Measurements from ENCODE around the gene BMS1. TPM values are rescaled to one million over a fixed set of nuclear protein-coding genes. Genes with fewer than 3 reads are reported as not detected.
A peak's percentile ranks its signal among the peaks of the same experiment; 100 is the strongest.
"Not testable (repeated sequence)": the region's sequence is repeated elsewhere in the genome, so short reads cannot be mapped to it uniquely, and the experiment has no call there.

BMS1 gene, protein sequence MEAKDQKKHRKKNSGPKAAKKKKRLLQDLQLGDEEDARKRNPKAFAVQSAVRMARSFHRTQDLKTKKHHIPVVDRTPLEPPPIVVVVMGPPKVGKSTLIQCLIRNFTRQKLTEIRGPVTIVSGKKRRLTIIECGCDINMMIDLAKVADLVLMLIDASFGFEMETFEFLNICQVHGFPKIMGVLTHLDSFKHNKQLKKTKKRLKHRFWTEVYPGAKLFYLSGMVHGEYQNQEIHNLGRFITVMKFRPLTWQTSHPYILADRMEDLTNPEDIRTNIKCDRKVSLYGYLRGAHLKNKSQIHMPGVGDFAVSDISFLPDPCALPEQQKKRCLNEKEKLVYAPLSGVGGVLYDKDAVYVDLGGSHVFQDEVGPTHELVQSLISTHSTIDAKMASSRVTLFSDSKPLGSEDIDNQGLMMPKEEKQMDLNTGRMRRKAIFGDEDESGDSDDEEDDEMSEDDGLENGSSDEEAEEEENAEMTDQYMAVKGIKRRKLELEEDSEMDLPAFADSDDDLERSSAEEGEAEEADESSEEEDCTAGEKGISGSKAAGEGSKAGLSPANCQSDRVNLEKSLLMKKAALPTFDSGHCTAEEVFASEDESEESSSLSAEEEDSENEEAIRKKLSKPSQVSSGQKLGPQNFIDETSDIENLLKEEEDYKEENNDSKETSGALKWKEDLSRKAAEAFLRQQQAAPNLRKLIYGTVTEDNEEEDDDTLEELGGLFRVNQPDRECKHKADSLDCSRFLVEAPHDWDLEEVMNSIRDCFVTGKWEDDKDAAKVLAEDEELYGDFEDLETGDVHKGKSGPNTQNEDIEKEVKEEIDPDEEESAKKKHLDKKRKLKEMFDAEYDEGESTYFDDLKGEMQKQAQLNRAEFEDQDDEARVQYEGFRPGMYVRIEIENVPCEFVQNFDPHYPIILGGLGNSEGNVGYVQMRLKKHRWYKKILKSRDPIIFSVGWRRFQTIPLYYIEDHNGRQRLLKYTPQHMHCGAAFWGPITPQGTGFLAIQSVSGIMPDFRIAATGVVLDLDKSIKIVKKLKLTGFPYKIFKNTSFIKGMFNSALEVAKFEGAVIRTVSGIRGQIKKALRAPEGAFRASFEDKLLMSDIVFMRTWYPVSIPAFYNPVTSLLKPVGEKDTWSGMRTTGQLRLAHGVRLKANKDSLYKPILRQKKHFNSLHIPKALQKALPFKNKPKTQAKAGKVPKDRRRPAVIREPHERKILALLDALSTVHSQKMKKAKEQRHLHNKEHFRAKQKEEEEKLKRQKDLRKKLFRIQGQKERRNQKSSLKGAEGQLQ
- 19.9 TPM for total RNA-seq

DNA sequence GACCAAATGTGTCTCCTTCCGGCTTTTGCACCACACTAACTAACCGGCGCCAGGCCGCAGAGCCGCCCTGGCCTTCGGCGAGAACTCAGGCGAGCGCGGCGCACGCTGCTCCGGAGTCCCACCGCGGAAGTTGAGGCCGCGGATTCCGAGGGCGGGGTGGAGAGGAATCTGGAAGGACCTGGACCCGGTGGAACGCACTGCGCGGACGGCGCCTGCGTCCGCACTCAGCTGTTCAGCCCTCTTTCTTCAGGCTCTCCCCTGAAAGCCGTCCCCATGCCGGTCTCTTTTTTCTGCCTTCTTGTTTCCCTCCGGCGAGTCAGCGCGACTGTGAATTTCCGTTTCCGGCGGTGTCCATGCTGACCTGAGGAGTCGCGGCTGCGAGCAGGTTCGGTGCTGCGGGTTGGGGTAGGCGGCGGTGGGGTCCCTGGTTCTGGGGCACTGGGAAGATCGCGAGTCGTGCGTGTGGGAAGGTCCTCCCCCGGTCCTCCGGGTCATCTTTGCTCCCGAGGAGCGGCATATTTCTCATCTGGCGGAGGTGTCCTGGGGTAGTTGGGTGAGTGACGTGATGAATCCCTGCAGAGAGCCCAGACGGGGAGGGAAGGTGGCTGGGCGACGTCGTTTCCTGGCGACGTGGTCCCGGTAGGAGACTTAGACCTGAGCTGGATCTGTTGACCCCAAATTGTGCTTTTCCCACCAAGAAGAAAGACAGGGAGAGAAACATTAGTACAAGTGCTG is at the start of gene BMS1:
Gene BMS1 (plus strand): TSS at position 350 of the 735 bp plus-strand sequence. CDS start 1,600 bp downstream, outside the sequence.
- peak; percentile 97 for DNase-seq

- peak; percentile 20 for DNase-seq
Measured at GRCh38 chr10:42734536-42734935, 48.1 kb upstream of the BMS1 start.

- DNase-seq, result no peak
Measured at GRCh38 chr10:42738679-42739078, 43.9 kb upstream of the BMS1 start.

DNA sequence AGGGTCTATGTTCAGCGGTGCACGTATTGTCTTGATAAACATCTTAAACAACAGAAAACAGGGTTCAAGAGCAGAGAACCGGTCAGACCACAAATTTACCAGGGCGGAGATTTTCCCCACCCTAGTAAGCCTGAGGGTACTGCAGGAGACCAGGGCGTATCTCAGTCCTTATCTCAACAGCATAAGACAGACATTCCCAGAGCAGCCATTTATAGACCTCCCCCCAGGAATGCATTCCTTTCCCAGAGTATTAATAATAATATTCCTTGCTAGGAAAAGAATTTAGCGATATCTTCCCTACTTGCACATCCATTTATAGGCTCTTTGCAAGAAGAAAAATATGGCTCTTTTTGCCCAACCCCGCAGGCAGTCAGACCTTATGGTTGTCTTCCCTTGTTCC is 41.1 kb upstream of the BMS1 start:
- not testable (repeated sequence) for DNase-seq

DNA sequence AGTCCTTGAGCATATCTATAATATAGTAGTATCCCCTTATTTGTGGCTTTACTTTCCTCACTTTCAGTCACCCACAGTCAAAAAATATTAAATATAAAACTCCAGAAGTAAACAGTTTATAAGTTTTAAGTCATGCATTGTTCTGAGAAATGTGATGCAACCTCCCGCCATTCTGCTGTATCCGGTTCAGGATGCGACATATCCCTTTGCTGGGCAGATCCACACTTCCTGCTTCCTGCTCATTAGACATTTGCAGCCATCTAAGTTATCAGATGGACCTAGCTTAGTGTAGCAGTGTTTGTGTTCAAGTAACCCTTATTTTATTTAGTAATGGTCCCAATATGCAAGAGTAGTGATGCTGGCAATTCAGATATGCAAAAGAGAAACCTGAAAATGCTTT is 38.9 kb upstream of the BMS1 start:
- DNase-seq, result no peak

DNA sequence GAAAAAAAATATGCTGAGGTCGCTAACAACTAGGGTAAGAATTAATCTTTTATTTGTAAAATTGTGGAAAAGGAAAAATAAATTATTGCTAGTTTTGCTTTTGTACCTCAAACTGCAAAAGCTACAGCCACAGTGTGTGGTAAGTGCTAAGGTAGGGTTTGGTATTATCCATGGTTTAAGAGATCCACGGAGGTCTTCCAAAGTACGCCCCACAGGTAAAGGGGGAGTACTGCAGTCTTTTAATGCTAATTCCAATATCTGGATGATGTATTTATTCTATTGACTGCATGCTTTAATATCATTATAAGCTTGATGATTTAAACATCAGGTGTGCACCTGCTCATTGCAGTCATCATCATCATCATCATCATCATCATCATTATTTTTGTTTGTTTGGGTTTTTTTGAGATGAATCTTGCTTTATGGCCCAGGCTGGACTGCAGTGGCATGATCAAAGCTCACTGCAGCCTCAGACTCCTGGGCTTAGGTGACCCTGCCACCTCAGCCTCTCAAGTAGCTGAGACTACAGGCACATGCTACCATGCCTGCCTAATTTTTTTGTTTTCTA is 38.4 kb upstream of the BMS1 start:
- no peak for DNase-seq

DNA sequence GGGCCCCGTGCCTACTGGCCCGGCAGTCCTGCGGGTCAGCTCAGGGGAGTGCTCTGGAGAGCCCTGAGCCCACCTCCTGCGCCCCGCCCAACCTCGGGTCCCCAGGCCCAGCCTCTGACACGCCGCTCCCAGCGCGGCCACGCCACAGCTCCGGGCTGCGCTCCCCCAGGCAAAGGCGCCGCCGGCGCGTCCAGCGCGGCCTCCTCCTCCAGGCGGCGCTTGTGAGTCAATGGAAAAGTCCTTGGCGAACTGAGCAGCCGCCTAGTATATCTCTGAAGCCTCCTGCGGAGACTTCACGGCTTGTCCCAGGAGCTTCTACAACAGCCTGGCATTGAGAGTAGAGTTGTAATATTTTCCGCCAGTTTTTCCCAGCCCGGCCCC is 29.5 kb upstream of the BMS1 start:
- peak; percentile 82 for DNase-seq

DNA sequence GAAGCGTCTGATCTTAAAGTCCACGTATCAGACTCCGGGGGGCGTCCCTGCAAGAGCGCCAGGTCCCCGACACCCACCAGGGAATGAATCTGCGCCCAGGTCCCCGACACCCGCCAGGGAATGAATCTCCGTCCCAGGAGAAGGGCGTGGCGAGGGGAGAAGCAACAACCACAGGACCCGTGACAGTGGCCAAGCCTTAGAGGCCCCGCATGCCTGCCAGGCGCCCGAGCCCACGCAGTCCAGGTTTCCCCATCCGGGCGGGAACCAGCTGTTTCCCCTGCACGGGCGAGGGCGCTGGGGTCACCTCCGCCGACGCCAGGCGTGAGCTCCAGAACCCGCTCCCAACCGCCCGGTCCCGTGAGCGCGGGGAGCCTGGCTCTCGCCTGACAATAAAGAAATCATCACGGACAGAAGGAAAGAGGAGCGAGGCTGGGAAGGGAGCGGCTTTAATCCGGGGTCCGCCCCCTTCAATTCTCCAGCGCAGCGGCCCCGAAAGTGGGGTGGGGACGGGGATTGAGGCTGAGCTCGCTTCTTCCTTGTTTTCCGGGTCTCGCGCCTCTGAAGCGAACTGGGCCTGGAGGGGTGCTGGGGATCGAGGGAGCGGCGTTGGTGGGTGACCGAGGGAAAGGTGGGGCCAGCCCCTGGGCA is 29.0 kb upstream of the BMS1 start:
- DNase-seq, result peak; percentile 16

DNA sequence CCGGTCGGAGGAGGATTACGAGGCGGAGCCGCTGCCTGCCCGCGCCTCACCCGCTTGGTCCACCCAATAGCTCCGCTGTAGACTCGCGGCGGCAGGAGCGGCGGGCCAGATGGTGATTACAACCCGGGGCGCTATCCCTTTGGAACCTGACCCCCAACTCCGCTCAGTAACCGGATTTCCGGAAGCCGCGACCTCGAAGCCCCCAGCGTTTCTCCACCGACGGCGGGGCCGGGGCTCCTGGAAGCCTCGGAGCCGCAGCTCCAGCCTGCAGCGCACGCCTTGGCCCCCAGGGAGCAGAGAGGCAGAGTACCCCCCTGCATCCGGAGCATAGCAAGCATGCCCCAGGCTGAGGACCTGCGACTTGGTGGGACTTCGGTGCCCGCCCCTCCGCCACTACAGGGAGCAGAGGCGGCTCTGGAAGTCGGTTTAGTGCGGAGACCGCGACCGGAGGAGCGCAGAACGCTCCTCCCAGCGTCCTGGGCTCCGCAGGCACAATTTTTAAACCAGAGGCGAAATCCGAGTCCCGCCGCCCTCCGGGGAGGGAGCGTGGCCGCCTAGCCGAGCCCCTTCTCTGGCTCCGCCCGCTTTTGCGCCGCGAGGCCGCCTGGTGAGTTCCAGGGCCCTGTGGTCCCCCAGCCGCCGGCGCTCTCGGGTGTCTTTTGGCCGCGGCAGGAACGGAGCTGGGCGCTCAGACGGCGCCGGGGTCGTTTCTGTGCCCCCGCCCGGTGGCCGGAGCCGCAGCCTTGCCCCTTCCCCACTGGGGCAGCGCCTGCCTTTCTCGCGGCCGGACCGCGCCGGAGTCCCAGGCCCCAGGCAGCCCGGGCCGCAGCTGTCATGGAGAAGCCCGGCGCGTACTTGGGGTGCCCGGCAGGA is 28.2 kb upstream of the BMS1 start:
- peak; percentile 56 for DNase-seq

DNA sequence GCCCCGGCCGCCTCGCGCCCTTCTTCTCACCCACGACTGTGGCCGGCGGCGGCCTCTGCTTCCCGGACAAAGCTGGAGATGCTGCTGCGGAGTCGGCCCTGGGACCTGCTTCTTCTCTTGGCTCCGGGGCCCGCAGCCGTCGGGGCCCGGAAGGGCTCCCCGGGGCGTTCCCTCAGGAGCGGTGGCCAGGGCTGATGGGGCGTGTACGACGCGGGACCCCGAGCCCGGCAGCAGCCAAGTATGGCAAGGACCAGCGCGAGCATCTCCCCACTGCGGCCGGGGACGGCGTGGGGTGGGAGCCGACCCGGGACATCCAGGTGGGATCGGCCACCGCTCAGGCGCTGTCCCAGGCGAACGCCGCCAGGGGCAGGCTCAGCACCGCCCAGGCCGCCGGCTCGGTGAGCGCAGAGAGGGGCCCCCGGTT is 27.6 kb upstream of the BMS1 start:
- DNase-seq, result no peak

GRCh38 chr10:42755556-42756093 is 27.0 kb upstream of the BMS1 start:
- no peak for DNase-seq

- no peak for DNase-seq
Measured at GRCh38 chr10:42767906-42768305, 14.7 kb upstream of the BMS1 start.

- no peak for DNase-seq
Measured at GRCh38 chr10:42768581-42769152, 13.9 kb upstream of the BMS1 start.

DNA sequence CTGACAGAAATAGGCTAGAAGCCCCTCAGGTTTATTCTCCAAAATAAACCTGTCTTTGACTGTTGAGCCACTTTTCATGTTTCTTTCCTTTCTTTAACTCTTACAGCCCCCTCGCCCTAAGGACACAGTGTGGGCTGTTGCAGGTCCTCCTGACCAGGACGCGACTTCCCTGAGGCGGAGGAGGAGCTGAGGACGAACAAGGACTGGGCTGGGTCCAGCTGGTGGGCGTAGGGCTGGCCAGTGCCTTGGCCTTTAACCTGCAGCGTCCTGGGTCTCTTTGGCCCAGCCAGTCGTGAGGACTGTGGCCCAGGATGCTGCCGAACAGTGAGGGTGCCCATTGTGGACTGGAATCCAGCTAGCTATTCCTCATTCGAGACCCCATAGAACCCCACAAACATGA is 13.4 kb upstream of the BMS1 start:
- no peak for DNase-seq

DNA sequence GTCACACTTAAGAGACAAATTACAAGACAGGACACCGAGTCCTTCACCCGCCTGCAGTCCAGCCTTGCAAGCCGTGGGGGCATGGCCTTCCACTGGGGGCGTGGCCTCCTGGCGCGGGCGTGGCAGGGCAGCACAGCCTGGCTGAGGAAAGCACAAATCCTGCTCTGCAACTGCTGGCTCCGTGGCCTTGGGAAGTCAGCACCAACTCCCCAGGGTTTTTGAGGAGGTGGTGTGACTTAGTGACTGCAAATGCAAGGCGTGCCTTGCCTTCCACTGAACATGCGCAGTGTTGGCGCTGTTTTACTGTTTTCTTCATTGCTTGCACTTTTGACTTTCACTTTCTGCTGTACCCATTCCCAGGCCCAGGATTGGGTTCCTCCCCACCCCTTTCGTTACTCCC is 12.9 kb upstream of the BMS1 start:
- DNase-seq, result no peak

- no peak for DNase-seq
Measured at GRCh38 chr10:42776681-42777080, 5.9 kb upstream of the BMS1 start.

DNA sequence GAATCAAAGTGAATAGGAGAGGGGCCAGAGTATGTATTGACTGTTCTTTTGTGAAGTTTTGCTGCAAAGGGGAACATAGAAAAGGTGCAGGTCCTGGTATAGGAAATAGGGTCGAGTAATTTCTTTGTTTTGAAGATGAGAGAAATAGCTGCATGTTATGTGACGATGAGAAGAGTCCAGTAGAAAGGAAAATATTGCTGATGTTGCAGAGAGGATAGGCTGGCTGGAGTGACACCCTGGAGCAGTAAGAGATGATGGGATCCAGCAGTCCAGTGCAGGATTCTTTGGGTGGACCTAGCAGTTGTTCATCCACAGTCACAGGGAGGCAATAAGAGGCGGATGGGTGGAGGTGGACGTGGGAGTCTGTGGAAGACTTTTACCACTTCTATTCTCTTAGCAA is 2.1 kb upstream of the BMS1 start:
- DNase-seq, result no peak

GRCh38 chr10:42781893-42782445 is 626 bp upstream of the BMS1 start:
- DNase-seq, result no peak

DNA sequence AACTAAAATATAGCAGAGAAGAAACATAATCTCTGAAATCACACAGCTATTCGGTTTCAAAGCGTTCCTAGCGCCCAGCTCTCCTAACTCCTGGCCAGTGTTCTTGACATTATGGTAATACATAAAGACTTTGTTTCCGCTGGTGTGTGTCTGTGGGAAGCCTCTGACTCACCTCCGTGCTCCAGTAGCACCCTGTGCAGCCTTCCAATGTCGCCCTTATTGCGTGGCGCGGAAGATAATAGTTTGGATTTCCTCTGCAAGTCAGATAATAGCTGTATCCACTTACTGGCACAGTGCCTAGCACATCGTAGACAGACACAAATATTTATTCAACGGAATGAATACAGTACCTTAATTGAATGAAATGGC is 570 bp downstream of the BMS1 start:
- no peak for DNase-seq

All from tongue (tissue), 2 donors.